ENCODE results near the gene UPK1A. TPM values are rescaled to one million over a fixed set of nuclear protein-coding genes. Genes with fewer than 3 reads are reported as not detected.

The UPK1A gene
- total and polyA plus RNA-seq, 9 of the 15 experiments (the other 6 are each of a cell fraction or from before 2014, with no cell fraction given) = 0.06 to 0.13 TPM; not detected in 7

- TF ChIP-seq E2F1 (CRISPR knock-in tag; IDR thresholded peaks at IDR 0.05) (no peak), TAF1 (IDR thresholded peaks at IDR 0.05; ENCODE audit: control insufficient read depth, extremely low read depth, insufficient read depth, low read length, severe bottlenecking) (no peak), MCM2 (IDR thresholded peaks at IDR 0.05; ENCODE audit: low read depth) (no peak), ZNF668 (CRISPR knock-in tag; IDR thresholded peaks at IDR 0.05) (no peak), HNRNPLL (IDR thresholded peaks at IDR 0.05; ENCODE audit: low read depth, low read length, poor library complexity, severe bottlenecking) (peak; percentile 89), PHB (CRISPR knock-in tag; IDR thresholded peaks at IDR 0.05) (no peak), ZNF140 (CRISPR knock-in tag; IDR thresholded peaks at IDR 0.05) (no peak), CBX8 (IDR thresholded peaks at IDR 0.05; ENCODE audit: borderline replicate concordance, extremely low read depth, low read depth, low read length, poor library complexity, severe bottlenecking) (no peak), HNRNPH1 (optimal IDR thresholded peaks at IDR 0.05; ENCODE audit: low read depth, low read length) (no peak), YY1 (IDR thresholded peaks at IDR 0.05; ENCODE audit: borderline replicate concordance in 1 of 3, control insufficient read depth in 1 of 3, extremely low read depth in 1 of 3, insufficient read depth in 3 of 3, insufficient read length in 1 of 3, insufficient replicate concordance in 2 of 3, low read depth in 1 of 3, low read length in 2 of 3) (no peak), MEF2D (tag; conservative IDR thresholded peaks at IDR 0.05; ENCODE audit: low read depth) (no peak), ZNF316 (IDR thresholded peaks at IDR 0.05) (no peak), ZFP36 (IDR thresholded peaks at IDR 0.05; ENCODE audit: low read depth, low read length, partially characterized antibody) (no peak), SMARCA4 (IDR thresholded peaks at IDR 0.05) (no peak), PBX2 (CRISPR knock-in tag; IDR thresholded peaks at IDR 0.05; ENCODE audit: low read depth) (no peak), PBX2 (tag; conservative IDR thresholded peaks at IDR 0.05; ENCODE audit: low read depth) (0 out of 2 replicates have a peak, but pooled peaks have one; percentile 9), PRDM10 (IDR thresholded peaks at IDR 0.05; ENCODE audit: partially characterized antibody) (no peak), NONO (IDR thresholded peaks at IDR 0.05; ENCODE audit: low read depth in 2 of 2, low read length in 1 of 2) (no peak), ZNF134 (CRISPR knock-in tag; conservative IDR thresholded peaks at IDR 0.05) (no peak), CHCHD3 (CRISPR knock-in tag; IDR thresholded peaks at IDR 0.05) (no peak)
These were observed 21.2 kb upstream of the UPK1A start (continued) for GRCh38 chr19:35644987-35645679.

Data from K562 (cell line).